IMR-90 (cell line): ENCODE data around the gene NNT. TPM values are rescaled to one million over a fixed set of nuclear protein-coding genes. Genes with fewer than 3 reads are reported as not detected.

Experiments
- ATAC-seq: fragments of 200-7000 bp; cut with Tn5 transposase; 2 replicates; pipeline ENCODE4 v1.9.1; 2020; ENCODE audit warnings: low read depth, mild to moderate bottlenecking, moderate library complexity
- BruUV-seq: library from RNA; stranded (reverse); fragments of 400-500 nt; replicated peaks from 2 replicates; lab custom pipeline; 2021; lab: Mats Ljungman, UMichigan
- CTCF ChIA-PET: fragments of 300-600 bp; formaldehyde crosslinking; extraction: SDS; loops from one replicate; lab custom pipeline; 2021; ENCODE audit warnings: antibody characterized with exemption; lab: Yijun Ruan, JAX
- POLR2A ChIA-PET: fragments of 300-600 bp; sonication (Branson Sonifier 250); formaldehyde crosslinking; loops from one replicate; lab custom pipeline; 2022; ENCODE audit warnings: antibody characterized with exemption; ENCODE audit not compliant: unreplicated experiment; lab: Charles Lee
- DNase-seq: peaks from one replicate; pipeline ENCODE4 v3.0.0; 2013
- H2AFZ ChIP-seq: replicated peaks from 2 replicates; pipeline ENCODE3; 2013; ENCODE audit warnings: low read length, mild to moderate bottlenecking; ENCODE audit not compliant: poor library complexity
- H2AK5ac ChIP-seq: 2 replicates; pipeline ENCODE4 v1.6.1; 2013; ENCODE audit warnings: low read depth, low read length, inconsistent platforms
- H2AK9ac ChIP-seq: replicated peaks from 2 replicates; pipeline ENCODE3; 2013; ENCODE audit warnings: mild to moderate bottlenecking, low read depth, low read length, moderate library complexity; ENCODE audit not compliant: poor library complexity
- H2BK120ac ChIP-seq: 2 replicates; pipeline ENCODE4 v1.6.1; 2013; ENCODE audit warnings: low read depth, low read length, inconsistent platforms
- H2BK15ac ChIP-seq: 3 replicates; pipeline ENCODE4 v1.6.1; 2013; ENCODE audit warnings: low read depth, low read length, inconsistent platforms
- H2BK20ac ChIP-seq: 2 replicates; pipeline ENCODE4 v1.6.1; 2013; ENCODE audit warnings: low read depth, mild to moderate bottlenecking, inconsistent platforms, low read length, moderate library complexity
- H2BK5ac ChIP-seq: 2 replicates; pipeline ENCODE4 v1.6.1; 2013; ENCODE audit warnings: mild to moderate bottlenecking, low read depth, low read length, inconsistent platforms; ENCODE audit not compliant: poor library complexity, severe bottlenecking
- H3K14ac ChIP-seq: replicated peaks from 2 replicates; pipeline ENCODE4 v1.6.1; 2013; ENCODE audit warnings: low read depth, low read length, inconsistent platforms
- H3K18ac ChIP-seq: 2 replicates; pipeline ENCODE4 v1.6.1; 2013; ENCODE audit warnings: low read depth, low read length, control low read depth
- H3K23ac ChIP-seq: 2 replicates; pipeline ENCODE4 v1.6.1; 2013; ENCODE audit warnings: low read depth, low read length, inconsistent platforms
- H3K27ac ChIP-seq: 2 replicates; pipeline ENCODE4 v1.5.1; 2013; ENCODE audit warnings: mild to moderate bottlenecking, control low read depth, low read length; ENCODE audit not compliant: insufficient read depth
- H3K27me3 ChIP-seq: 2 replicates; pipeline ENCODE4 v1.6.1; 2013; ENCODE audit warnings: low read length; ENCODE audit not compliant: control insufficient read depth, insufficient read depth
- H3K36me3 ChIP-seq: 2 replicates; pipeline ENCODE4 v1.6.1; 2013; ENCODE audit warnings: low read length, mixed read lengths; ENCODE audit not compliant: control insufficient read depth, insufficient read depth
- H3K4ac ChIP-seq: 2 replicates; pipeline ENCODE4 v1.6.1; 2013; ENCODE audit warnings: low read depth, low read length, inconsistent platforms
- H3K4me1 ChIP-seq: 2 replicates; pipeline ENCODE4 v1.6.1; 2013; ENCODE audit warnings: low read length, mixed read lengths; ENCODE audit not compliant: control insufficient read depth, insufficient read depth
- H3K4me2 ChIP-seq: 2 replicates; pipeline ENCODE4 v1.6.1; 2013; ENCODE audit warnings: low read depth, mild to moderate bottlenecking, control low read depth, low read length, moderate library complexity
- H3K4me3 ChIP-seq: 2 replicates; pipeline ENCODE4 v1.5.1; 2013; ENCODE audit warnings: low read depth, mild to moderate bottlenecking, control low read depth, low read length, moderate library complexity; ENCODE audit not compliant: insufficient read depth
- H3K56ac ChIP-seq: 2 replicates; pipeline ENCODE4 v1.6.1; 2013; ENCODE audit warnings: low read length, inconsistent platforms; ENCODE audit not compliant: insufficient read depth; ENCODE audit errors: extremely low read depth
- H3K79me1 ChIP-seq, 2 experiments: 2 replicates each; pipeline ENCODE4 v1.6.1; 2013; ENCODE audit warnings: low read length in 2 of 2, inconsistent platforms in 1 of 2, low read depth in 1 of 2
- H3K9ac ChIP-seq: 2 replicates; pipeline ENCODE4 v1.6.1; 2013; ENCODE audit warnings: low read depth, low read length, control low read depth
- H3K9me1 ChIP-seq: 2 replicates; pipeline ENCODE4 v1.6.1; 2013; ENCODE audit warnings: low read length, inconsistent platforms; ENCODE audit not compliant: insufficient read depth
- H3K9me3 ChIP-seq: 2 replicates; pipeline ENCODE4 v1.6.1; 2013; ENCODE audit warnings: low read length; ENCODE audit not compliant: control insufficient read depth, insufficient read depth
- H4K20me1 ChIP-seq: 2 replicates; pipeline ENCODE4 v1.6.1; 2013; ENCODE audit warnings: low read length, inconsistent platforms; ENCODE audit not compliant: insufficient read depth
- H4K5ac ChIP-seq: 2 replicates; pipeline ENCODE4 v1.6.1; 2013; ENCODE audit warnings: mild to moderate bottlenecking, low read depth, low read length, control low read depth
- H4K8ac ChIP-seq, 2 experiments: 2 replicates each; pipeline ENCODE4 v1.6.1; 2013; ENCODE audit warnings: low read depth in 2 of 2, low read length in 2 of 2, control low read depth in 1 of 2, inconsistent platforms in 1 of 2
- H4K91ac ChIP-seq: 2 replicates; pipeline ENCODE4 v1.6.1; 2013; ENCODE audit warnings: low read depth, low read length, inconsistent platforms; ENCODE audit not compliant: insufficient read depth
- BHLHE40 ChIP-seq: fragments of 150-350 bp; IDR thresholded peaks from 2 replicates; pipeline ENCODE4 v1.6.1; 2016; ENCODE audit warnings: mild to moderate bottlenecking, low read depth, low read length
- CEBPB ChIP-seq: IDR thresholded peaks from 2 replicates; pipeline ENCODE4 v1.6.1; 2012; ENCODE audit warnings: low read depth, low read length, improper control_type of control experiment
- CTCF ChIP-seq: conservative IDR thresholded peaks from 2 replicates; pipeline ENCODE4 v1.5.1; 2012; ENCODE audit warnings: mild to moderate bottlenecking, low read depth, low read length, improper control_type of control experiment
- ELK1 ChIP-seq: fragments of 150-350 bp; IDR thresholded peaks from 2 replicates; pipeline ENCODE4 v1.6.1; 2016; ENCODE audit warnings: low read depth, mild to moderate bottlenecking, low read length, moderate library complexity, borderline replicate concordance
- FOS ChIP-seq: fragments of 150-350 bp; IDR thresholded peaks from 2 replicates; pipeline ENCODE4 v1.6.1; 2016; ENCODE audit warnings: low read depth, low read length
- MAFK ChIP-seq: IDR thresholded peaks from 2 replicates; pipeline ENCODE4 v1.6.1; 2012; ENCODE audit warnings: low read depth, low read length, improper control_type of control experiment
- MAZ ChIP-seq: IDR thresholded peaks from 2 replicates; pipeline ENCODE4 v1.6.1; 2012; ENCODE audit warnings: low read depth, mild to moderate bottlenecking, low read length, improper control_type of control experiment, moderate library complexity, borderline replicate concordance
- MXI1 ChIP-seq: IDR thresholded peaks from 2 replicates; pipeline ENCODE4 v1.6.1; 2012; ENCODE audit warnings: low read depth, mild to moderate bottlenecking, low read length, moderate library complexity, borderline replicate concordance
- NFE2L2 ChIP-seq: fragments of 150-350 bp; IDR thresholded peaks from 2 replicates; pipeline ENCODE4 v1.6.1; 2016; ENCODE audit warnings: low read depth, mild to moderate bottlenecking, low read length
- POLR2A ChIP-seq: IDR thresholded peaks from 2 replicates; pipeline ENCODE4 v1.6.1; 2012; ENCODE audit warnings: mild to moderate bottlenecking, low read depth, low read length
- RAD21 ChIP-seq: IDR thresholded peaks from 2 replicates; pipeline ENCODE4 v1.6.1; 2012; ENCODE audit warnings: low read length, improper control_type of control experiment
- RCOR1 ChIP-seq: IDR thresholded peaks from 2 replicates; pipeline ENCODE4 v1.6.1; 2012; ENCODE audit warnings: mild to moderate bottlenecking, low read length, improper control_type of control experiment; ENCODE audit not compliant: insufficient replicate concordance
- SMC3 ChIP-seq: fragments of 150-350 bp; IDR thresholded peaks from 2 replicates; pipeline ENCODE4 v1.6.1; 2016; ENCODE audit warnings: low read depth, mild to moderate bottlenecking, antibody characterized with exemption, low read length, moderate library complexity
- WGBS, 2 experiments: methylation state at CpG; one replicate each; pipeline versions ENCODE4 v1.1.5 to v1.1.7; 2013; ENCODE audit warnings: missing lambda C conversion rate in 2 of 2; ENCODE audit not compliant: insufficient read length in 1 of 2; ENCODE audit errors: extremely low coverage in 2 of 2; 5-methylcytosine and 5-hydroxymethylcytosine counted together
- dilution Hi-C: fragments of 300-500 bp; cut with HindIII; formaldehyde crosslinking; loops from one replicate; pipeline ENCODE4 v1.14.3; 2018; ENCODE audit warnings: low sequenced_read_pairs; ENCODE audit not compliant: unreplicated experiment
- in situ Hi-C: fragments of 300-500 bp; cut with MboI; formaldehyde crosslinking; loops from 3 replicates; pipeline ENCODE4 v1.14.3; 2019; ENCODE audit warnings: low sequenced_read_pairs, inconsistent platforms, mixed read lengths
- intact Hi-C: fragments of 100-400 bp; cut with micrococcal nuclease; formaldehyde crosslinking; loops from 2 replicates; pipeline ENCODE4 v1.10.0; 2022
- polyA plus RNA-seq, 3 experiments: library from polyadenylated mRNA; depleted of rRNA; stranded (reverse); fragments of >200 nt; gene quantifications; 2 replicates each; pipeline ENCODE4 v1.2.3, GENCODE V29; 2012; ENCODE audit warnings: low replicate concordance in 1 of 3
- total RNA-seq: library from RNA; depleted of rRNA; stranded (reverse); fragments of >200 nt; gene quantifications from 2 replicates; pipeline ENCODE4 v1.2.3, GENCODE V29; 2012

Gene NNT
- total and polyA plus RNA-seq, 2 of the 4 experiments (the other 2 are of a cell fraction), result 23.1 to 57.2 TPM

- H2AK9ac ChIP-seq, result no peak overlapping the region
- no peak overlapping the region for H3K9ac ChIP-seq
- no peak overlapping the region for H2BK5ac ChIP-seq
- ChIA-PET CTCF (interaction anchor here (0.6 to 2.4 kb wide), 15 partner anchors 9 to 1146 kb away, joined by 3 to 18 read pairs (median 3); no protein-coding TSS in a partner anchor), POLR2A (interaction anchor here (0.5 to 1.0 kb wide), 2 partner anchors 14 to 76 kb away, joined by 3 to 5 read pairs; no protein-coding TSS in a partner anchor)
- H3K4ac ChIP-seq, result no peak overlapping the region
- BruUV-seq, result no TSS peak
- no peak overlapping the region for H2BK120ac ChIP-seq
- no peaks in the 10 kb centered on the region for H4K20me1 ChIP-seq
- H3K14ac ChIP-seq, result no peak overlapping the region
- H3K23ac ChIP-seq, result no peak overlapping the region
- dilution Hi-C loops (no loop called here), intact Hi-C loops (loop anchor here (2.0 to 5.0 kb wide), 3 partner anchors 96 to 1141 kb away; no protein-coding TSS in a partner anchor), in situ Hi-C loops (loop anchor here (10.0 kb wide), 2 partner anchors 703 to 1143 kb away; no protein-coding TSS in a partner anchor)
- peaks cover 12 to 39% of the 10 kb centered on the region in 2 experiments; a peak in 3 of 4 replicates for H3K79me1 ChIP-seq
- H3K27ac ChIP-seq, result no peak overlapping the region
- H4K91ac ChIP-seq, result no peak overlapping the region
- peaks cover 3% of the 10 kb centered on the region; the same call in 1 of the 2 replicates for H3K4me1 ChIP-seq
- H2BK20ac ChIP-seq, result no peak overlapping the region
- H4K5ac ChIP-seq, result no peak overlapping the region
- peak overlapping the region; percentile 80 for H2AFZ ChIP-seq
- H3K56ac ChIP-seq, result no peak overlapping the region
- 82% methylated on average over 2 of the region's 5 CpGs; no CpG with 5 or more reads in 1 of the 2 experiments for WGBS, 2 experiments
- H3K18ac ChIP-seq, result no peak overlapping the region
- H2AK5ac ChIP-seq, result no peak overlapping the region
- H3K9me3 ChIP-seq, result no peaks in the 10 kb centered on the region
- H3K9me1 ChIP-seq, result peaks cover 4% of the 10 kb centered on the region; the same call in 1 of the 2 replicates
- H3K36me3 ChIP-seq, result peaks cover 7% of the 10 kb centered on the region
- no peaks in the 10 kb centered on the region for H3K27me3 ChIP-seq
- TF ChIP-seq NFE2L2, result no peak
- peak; percentile 83 for TF ChIP-seq RAD21
- no peak for TF ChIP-seq POLR2A
- peak; percentile 83 for TF ChIP-seq CTCF
- TF ChIP-seq MAFK, result no peak
- TF ChIP-seq SMC3, result peak; percentile 58
- no peak for TF ChIP-seq MAZ
- no peak for TF ChIP-seq ELK1
- no peak for TF ChIP-seq CEBPB
- TF ChIP-seq BHLHE40, result no peak
- TF ChIP-seq FOS, result no peak
- TF ChIP-seq RCOR1, result no peak
- TF ChIP-seq MXI1, result no peak
- no peak overlapping the region for H4K8ac ChIP-seq
- H3K4me3 ChIP-seq, result no peak overlapping the region
- H2BK15ac ChIP-seq, result no peak overlapping the region
- peak; percentile 96 for ATAC-seq
- DNase-seq, result peak; percentile 87
- no peak overlapping the region for H3K4me2 ChIP-seq
Observed at GRCh38 chr5:43631182-43631910, 28.4 kb downstream of the NNT start.
